H1 (cell line): ENCODE data around the gene TXNDC11. TPM values are rescaled to one million over a fixed set of nuclear protein-coding genes. Genes with fewer than 3 reads are reported as not detected.

Experiments
- CTCF ChIA-PET: fragments of 300-600 bp; sonication (Branson Sonifier 250); formaldehyde crosslinking; loops from one replicate; lab custom pipeline; 2021; ENCODE audit not compliant: partially characterized antibody; lab: Charles Lee
- POLR2A ChIA-PET: fragments of 300-600 bp; sonication (Branson Sonifier 250); formaldehyde crosslinking; loops from one replicate; lab custom pipeline; 2021; ENCODE audit warnings: inconsistent platforms; ENCODE audit not compliant: partially characterized antibody; lab: Charles Lee
- DNase-seq, 2 experiments: peaks; one replicate each; pipeline versions ENCODE4 v3.0.0 to v3.0.0-alpha.2; 2010 to 2022; ENCODE audit warnings: low spot score in 2 of 2, low read depth in 1 of 2, mixed read lengths in 1 of 2
- FAIRE-seq: peaks from 2 replicates; lab custom pipeline; 2011; peaks lifted over from hg19 to GRCh38; lab: Jason Lieb, UNC
- H2AFZ ChIP-seq: 2 replicates; pipeline ENCODE4 v1.8.1; 2012; ENCODE audit warnings: low read length, inconsistent platforms
- H2AK5ac ChIP-seq: 2 replicates; pipeline ENCODE4 v1.6.1; 2013; ENCODE audit warnings: low read depth, low read length
- H2BK120ac ChIP-seq: replicated peaks from 2 replicates; pipeline ENCODE3; 2013; ENCODE audit warnings: low read depth, low read length, inconsistent platforms
- H2BK12ac ChIP-seq: 2 replicates; pipeline ENCODE4 v1.6.1; 2013; ENCODE audit warnings: low read depth, low read length
- H2BK15ac ChIP-seq: 2 replicates; pipeline ENCODE4 v1.6.1; 2013; ENCODE audit warnings: low read length
- H2BK20ac ChIP-seq: 2 replicates; pipeline ENCODE4 v1.6.1; 2013; ENCODE audit warnings: low read length
- H2BK5ac ChIP-seq: 2 replicates; pipeline ENCODE4 v1.6.1; 2013; ENCODE audit warnings: low read depth, low read length
- H3K14ac ChIP-seq: 2 replicates; pipeline ENCODE4 v1.6.1; 2013; ENCODE audit warnings: inconsistent platforms; ENCODE audit not compliant: insufficient read length
- H3K18ac ChIP-seq: 2 replicates; pipeline ENCODE4 v1.6.1; 2013; ENCODE audit warnings: low read length; ENCODE audit errors: extremely low read depth
- H3K23ac ChIP-seq: 2 replicates; pipeline ENCODE4 v1.6.1; 2013; ENCODE audit warnings: inconsistent platforms; ENCODE audit not compliant: insufficient read length
- H3K23me2 ChIP-seq: 2 replicates; pipeline ENCODE4 v1.6.1; 2013; ENCODE audit warnings: low read depth, low read length
- H3K27ac ChIP-seq: 2 replicates; pipeline ENCODE4 v1.6.1; 2011; ENCODE audit warnings: low read depth, low read length, inconsistent platforms
- H3K27me3 ChIP-seq, 4 experiments: replicated peaks in 1 of 4; 1 replicate in 1 of 4; 2 replicates in 3 of 4; pipeline versions ENCODE4 v1.6.1 to v1.8.1; 2011 to 2013; ENCODE audit warnings: low read length in 3 of 4, mild to moderate bottlenecking in 3 of 4, inconsistent platforms in 2 of 4, mixed read lengths in 2 of 4, moderate library complexity in 1 of 4; ENCODE audit not compliant: control insufficient read depth in 3 of 4, insufficient read depth in 3 of 4; ENCODE audit errors: extremely low read depth in 1 of 4
- H3K36me3 ChIP-seq, 4 experiments: 2 replicates each; pipeline versions ENCODE4 v1.6.1 to v1.8.1; 2011 to 2013; ENCODE audit warnings: mild to moderate bottlenecking in 4 of 4, low read length in 3 of 4, moderate library complexity in 2 of 4, control low read depth in 1 of 4, inconsistent platforms in 1 of 4; ENCODE audit not compliant: insufficient read depth in 4 of 4, control insufficient read depth in 2 of 4
- H3K4ac ChIP-seq: replicated peaks from 2 replicates; pipeline ENCODE3; 2013; ENCODE audit warnings: low read length, low read depth, mixed read lengths, inconsistent platforms; ENCODE audit not compliant: insufficient read length
- H3K4me1 ChIP-seq, 4 experiments: replicated peaks in 1 of 4; 1 replicate in 1 of 4; 2 replicates in 3 of 4; pipeline versions ENCODE4 v1.6.1 to v1.8.1; 2011 to 2013; ENCODE audit warnings: low read length in 3 of 4, inconsistent platforms in 2 of 4, mixed read lengths in 1 of 4; ENCODE audit not compliant: insufficient read depth in 4 of 4, control insufficient read depth in 3 of 4
- H3K4me2 ChIP-seq, 2 experiments: 2 replicates each; pipeline versions ENCODE4 v1.6.1 to v1.8.1; 2011 to 2013; ENCODE audit warnings: low read depth in 2 of 2, low read length in 2 of 2, control low read depth in 1 of 2, inconsistent platforms in 1 of 2, mild to moderate bottlenecking in 1 of 2; ENCODE audit not compliant: insufficient read depth in 1 of 2
- H3K4me3 ChIP-seq, 4 experiments: fragments of 200-600, 300-600 bp in 1 of 4; sonication (generic), shearing (Covaris generic), sonication (Bioruptor Twin) in 1 of 4; 2 replicates each; pipeline versions ENCODE4 v1.5.1 to v1.8.1; 2011 to 2016; ENCODE audit warnings: low read length in 4 of 4, low read depth in 3 of 4, control low read depth in 2 of 4, inconsistent platforms in 2 of 4, mild to moderate bottlenecking in 2 of 4, mixed read lengths in 1 of 4, moderate library complexity in 1 of 4; ENCODE audit not compliant: insufficient read depth in 2 of 4; ENCODE audit errors: extremely low read depth in 1 of 4
- H3K56ac ChIP-seq: replicated peaks from 2 replicates; pipeline ENCODE3; 2013; ENCODE audit warnings: low read depth, mild to moderate bottlenecking, mixed read lengths, low read length, inconsistent platforms; ENCODE audit not compliant: insufficient read length
- H3K79me1 ChIP-seq: 2 replicates; pipeline ENCODE4 v1.6.1; 2013; ENCODE audit warnings: low read depth, low read length, control low read depth
- H3K79me2 ChIP-seq, 2 experiments: 2 replicates each; pipeline versions ENCODE4 v1.6.1 to v1.8.1; 2012 to 2013; ENCODE audit warnings: low read length in 2 of 2, mild to moderate bottlenecking in 2 of 2, inconsistent platforms in 1 of 2; ENCODE audit not compliant: insufficient read depth in 2 of 2, control insufficient read depth in 1 of 2
- H3K9ac ChIP-seq, 4 experiments: replicated peaks in 1 of 4; 1 replicate in 1 of 4; 2 replicates in 3 of 4; pipeline versions ENCODE4 v1.6.1 to v1.8.1; 2011 to 2013; ENCODE audit warnings: low read depth in 3 of 4, low read length in 3 of 4, control low read depth in 2 of 4, mild to moderate bottlenecking in 2 of 4, moderate library complexity in 2 of 4, inconsistent platforms in 1 of 4; ENCODE audit errors: extremely low read depth in 1 of 4
- H3K9me3 ChIP-seq, 2 experiments: 2 replicates each; pipeline versions ENCODE4 v1.6.1 to v1.8.1; 2012 to 2013; ENCODE audit warnings: mild to moderate bottlenecking in 2 of 2, moderate library complexity in 2 of 2, control low read depth in 1 of 2, inconsistent platforms in 1 of 2, low read depth in 1 of 2, low read length in 1 of 2, mixed read lengths in 1 of 2; ENCODE audit not compliant: insufficient read depth in 2 of 2
- H4K20me1 ChIP-seq, 2 experiments: replicated peaks in 1 of 2; 2 replicates each; pipeline versions ENCODE3 to v1.8.1; 2011 to 2013; ENCODE audit warnings: inconsistent platforms in 2 of 2, low read length in 2 of 2, mild to moderate bottlenecking in 1 of 2; ENCODE audit not compliant: insufficient read depth in 2 of 2, control insufficient read depth in 1 of 2
- H4K5ac ChIP-seq: 2 replicates; pipeline ENCODE4 v1.6.1; 2013; ENCODE audit warnings: low read length, low read depth, mixed read lengths, inconsistent platforms; ENCODE audit not compliant: insufficient read length
- H4K8ac ChIP-seq: 2 replicates; pipeline ENCODE4 v1.8.0; 2013; ENCODE audit warnings: mild to moderate bottlenecking, moderate library complexity, low read length, inconsistent platforms; ENCODE audit not compliant: insufficient read depth; ENCODE audit errors: extremely low read depth
- H4K91ac ChIP-seq: replicated peaks from 2 replicates; pipeline ENCODE3; 2013; ENCODE audit warnings: low read length, mixed read lengths, inconsistent platforms; ENCODE audit not compliant: insufficient read length
- BACH1 ChIP-seq: IDR thresholded peaks from 2 replicates; pipeline ENCODE4 v1.6.1; 2012; ENCODE audit warnings: low read length, improper control_type of control experiment
- POLR2AphosphoS5 ChIP-seq: IDR thresholded peaks from 2 replicates; pipeline ENCODE4 v1.6.1; 2011; ENCODE audit warnings: low read depth, low read length
- WGBS, 2 experiments: shearing (Covaris generic) in 1 of 2; methylation state at CpG; one replicate each; pipeline versions ENCODE4 v1.1.6 to v1.1.7; 2013 to 2015; ENCODE audit warnings: low lambda C conversion rate in 2 of 2, mixed read lengths in 2 of 2, inconsistent platforms in 1 of 2, low coverage in 1 of 2, missing lambda C conversion rate in 1 of 2; ENCODE audit not compliant: insufficient replicate concordance in 2 of 2, insufficient coverage in 1 of 2, insufficient read length in 1 of 2; ENCODE audit errors: extremely low coverage in 1 of 2, missing lambda C conversion rate in 1 of 2; 5-methylcytosine and 5-hydroxymethylcytosine counted together
- polyA plus RNA-seq, 7 experiments: library from polyadenylated mRNA; depleted of rRNA in 3 of 7; stranded (reverse) in 5 of 7; unstranded in 2 of 7; fragments of >200 nt in 5 of 7; fragments of 200-250 nt in 2 of 7; gene quantifications; 1 replicate in 5 of 7; 2 replicates in 1 of 7; 4 replicates in 1 of 7; pipeline versions ENCODE4 v1.2.1 to v1.2.3, GENCODE V29; 2011 to 2013; ENCODE audit warnings: missing spikeins in 2 of 7, mixed read lengths in 2 of 7
- total RNA-seq: library from RNA; stranded (reverse); fragmentation: NEBNext Ultra II Directional; extraction: Animal tissue kit (Norgen Biotek cat#: 25700); gene quantifications from 2 replicates; pipeline ENCODE4 v1.2.1, GENCODE V29; 2021

The TXNDC11 gene
- total and polyA plus RNA-seq, 2 of the 8 experiments (the other 6 are each of a cell fraction or from before 2014, with no cell fraction given) = 13.5 to 13.8 TPM

GRCh38 chr16:11679250-11679649, 63.4 kb downstream of the TXNDC11 start:
- Histone ChIP-seq H3K79me1 (peaks cover 9% of the 10 kb centered on the region), H3K27ac (no peak overlapping the region; the same call in 1 of the 2 replicates), H4K8ac (no peak overlapping the region; the same call in 1 of the 2 replicates), H3K9me3 (no peaks in the 10 kb centered on the region), H2BK120ac (no peak overlapping the region), H2BK5ac (no peak overlapping the region), H3K4me3 (no peak overlapping the region), H4K20me1 (peaks cover 9 to 36% of the 10 kb centered on the region in 2 experiments), H2BK20ac (no peak overlapping the region), H3K4ac (no peak overlapping the region), H3K23ac (no peak overlapping the region), H2BK15ac (no peak overlapping the region), H2AK5ac (no peak overlapping the region), H3K56ac (no peak overlapping the region), H3K9ac (no peak overlapping the region), H3K4me2 (no peak overlapping the region), H3K23me2 (no peaks in the 10 kb centered on the region), H3K18ac (no peak overlapping the region), H2BK12ac (no peak overlapping the region), H4K91ac (no peak overlapping the region), H3K4me1 (peaks cover 0 to 5% (median 2%) of the 10 kb centered on the region in 4 experiments; a peak in 3 of 7 replicates), H2AFZ (no peak overlapping the region), H3K36me3 (peaks cover 6 to 35% (median 26%) of the 10 kb centered on the region in 4 experiments; a peak in 6 of 8 replicates), H3K14ac (no peak overlapping the region), H3K27me3 (no peaks in the 10 kb centered on the region; a peak in 1 of 7 replicates), H3K79me2 (peaks cover 0 to 9% of the 10 kb centered on the region in 2 experiments; a peak in 1 of 4 replicates), H4K5ac (no peak overlapping the region)
- ChIA-PET CTCF (interaction anchor here (0.6 to 3.0 kb wide), 5 partner anchors 11 to 292 kb away, joined by 3 to 16 read pairs (median 4); no protein-coding TSS in a partner anchor), POLR2A (interaction anchor here (0.5 to 4.3 kb wide), 8 partner anchors 10 to 406 kb away, joined by 3 to 23 read pairs (median 3); no protein-coding TSS in a partner anchor)
- FAIRE-seq (no peak), DNase-seq (no peak)
- WGBS, 2 experiments = 90% methylated on average over 13 of the region's 13 CpGs; no CpG with 5 or more reads in 1 of the 2 experiments
- TF ChIP-seq BACH1 (no peak), POLR2AphosphoS5 (peak; percentile 28; the same call in 1 of the 2 replicates)
